HG02763 (cell line): ENCODE measurements around the gene MYO1E.
"Not testable (repeated sequence)": the region's sequence is repeated elsewhere in the genome, so short reads cannot be mapped to it uniquely, and the experiment has no call there.

Source experiments
- ATAC-seq: cut with Tn5 transposase; IDR thresholded peaks from one replicate; pipeline ENCODE4 v1.9.1; 2021; ENCODE audit warnings: mild to moderate bottlenecking, moderate library complexity; ENCODE audit not compliant: unreplicated experiment

The MYO1E gene

DNA sequence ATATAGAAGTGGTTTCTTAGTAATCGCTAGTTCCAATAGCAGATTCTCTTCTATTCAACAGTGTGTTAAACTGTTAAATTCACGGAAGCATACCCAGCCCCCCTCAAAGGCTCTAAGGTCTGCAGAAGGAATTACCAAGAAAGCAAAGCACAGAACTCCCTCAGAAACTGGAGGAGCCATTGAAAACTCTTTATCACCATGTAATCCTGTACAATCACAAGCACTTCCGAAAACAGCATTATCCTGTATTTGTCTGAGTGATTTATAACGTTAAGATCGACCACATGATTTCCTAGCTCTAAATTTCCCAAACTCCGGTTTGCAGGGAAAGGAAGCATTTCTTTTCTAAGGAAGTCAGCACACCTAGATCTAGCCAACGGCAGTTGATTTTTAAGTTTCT, 20.0 kb downstream of the MYO1E start:
- ATAC-seq, result no peak

DNA sequence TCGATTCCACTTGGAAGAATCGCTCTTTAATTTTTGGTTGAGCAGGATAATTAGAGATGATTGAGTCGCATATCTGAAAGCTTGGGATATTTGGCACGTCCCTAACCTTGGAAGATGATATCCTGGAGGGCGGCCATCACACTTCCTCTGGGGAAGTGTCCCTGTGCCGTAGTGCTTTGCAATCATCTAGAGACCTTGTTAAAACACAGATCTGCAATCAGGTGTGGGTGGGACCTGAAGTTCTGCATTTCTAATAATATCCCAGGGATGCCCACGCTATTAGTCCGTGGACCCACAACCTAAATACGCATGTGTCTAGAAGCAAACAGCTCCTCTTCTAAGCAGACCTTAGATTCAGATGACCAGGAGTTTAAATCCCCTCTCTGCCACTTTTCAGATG, 20.5 kb downstream of the MYO1E start:
- ATAC-seq, result no peak

DNA sequence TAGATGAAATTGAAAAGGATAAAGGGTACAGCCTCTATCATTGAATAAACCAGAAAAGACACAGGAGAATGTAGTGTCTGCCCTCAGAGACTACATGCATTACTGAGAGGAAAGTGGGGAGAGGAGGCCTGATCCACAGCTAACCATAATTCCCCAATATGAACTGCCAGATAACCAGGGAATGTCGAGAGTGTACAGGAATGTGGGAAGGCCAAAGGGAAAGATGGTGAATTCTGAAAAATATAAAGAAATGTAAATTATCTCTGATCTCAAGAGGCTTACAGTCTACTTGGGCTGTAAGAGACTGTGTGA, 22.3 kb downstream of the MYO1E start:
- ATAC-seq, result no peak

DNA sequence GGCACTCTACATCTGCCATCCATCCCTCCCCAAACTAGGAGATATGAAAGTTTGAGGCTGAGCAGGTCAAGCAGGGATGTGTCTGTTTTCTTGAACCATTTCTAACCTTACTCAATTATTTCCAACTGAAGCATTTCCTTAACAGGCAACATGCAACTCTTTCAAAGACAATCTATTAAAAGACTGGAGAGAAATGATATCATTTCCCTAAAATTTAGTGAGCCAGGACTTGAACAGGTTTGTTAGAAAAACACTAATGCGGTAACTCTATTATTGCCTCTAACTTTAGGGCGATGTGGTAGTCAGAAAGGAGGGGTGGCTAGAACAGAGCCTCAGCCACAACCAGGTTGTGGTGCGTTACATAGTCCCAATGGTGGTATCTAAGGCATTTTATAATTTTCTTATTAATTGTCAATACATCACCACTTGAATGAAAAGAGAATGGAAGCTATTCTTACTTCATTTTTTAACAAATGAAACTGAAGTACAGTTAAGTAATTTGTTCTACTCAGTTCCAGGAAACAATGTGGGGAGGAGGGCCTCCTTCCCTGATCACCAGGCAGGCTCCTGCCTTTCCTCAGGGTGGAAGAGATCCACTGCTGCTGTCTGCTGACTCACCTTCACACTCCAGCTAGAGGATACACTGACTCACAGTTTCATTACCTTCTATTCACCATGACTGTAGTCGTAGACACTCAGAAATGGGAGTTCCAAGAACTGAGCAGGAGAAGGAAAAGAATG, 22.8 kb downstream of the MYO1E start:
- no peak for ATAC-seq

DNA sequence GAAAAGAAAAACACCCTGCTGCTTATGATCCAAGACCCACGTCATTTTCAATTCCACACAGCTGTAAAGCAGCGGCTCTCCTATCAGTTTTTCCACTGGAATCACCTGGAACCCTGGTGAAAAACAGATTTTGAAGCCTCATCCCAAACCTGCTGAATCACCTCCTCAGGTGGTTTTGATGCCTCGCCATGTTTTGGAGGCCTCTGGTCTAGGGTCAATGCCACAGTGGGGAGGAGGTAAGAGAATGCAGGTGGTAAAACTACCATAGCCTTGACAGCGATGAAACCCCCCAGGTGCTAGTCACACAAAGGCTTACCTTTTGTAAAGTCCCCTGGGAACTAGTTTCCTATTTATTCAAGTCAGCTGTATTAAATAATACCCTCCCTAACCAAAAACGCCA, 24.8 kb downstream of the MYO1E start:
- no peak for ATAC-seq

DNA sequence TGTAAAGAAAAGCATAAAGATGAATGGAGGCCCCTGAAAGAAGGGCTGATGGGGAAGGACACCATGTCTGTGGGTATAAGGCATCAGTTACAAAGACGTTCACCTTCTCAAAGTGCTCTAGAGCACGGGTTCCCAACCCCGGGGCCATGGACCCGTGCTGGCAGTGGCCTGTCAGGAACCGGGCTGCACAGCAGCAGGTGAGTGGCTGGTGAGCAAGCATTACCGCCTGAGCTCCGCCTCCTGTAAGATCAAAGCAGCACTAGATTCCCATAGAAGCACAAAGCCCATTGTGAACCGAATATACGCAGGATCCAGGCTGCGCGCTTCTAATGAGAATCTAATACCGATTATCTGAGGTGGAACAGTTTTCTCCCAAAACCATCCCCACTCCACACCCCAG, 25.7 kb downstream of the MYO1E start:
- no peak for ATAC-seq

DNA sequence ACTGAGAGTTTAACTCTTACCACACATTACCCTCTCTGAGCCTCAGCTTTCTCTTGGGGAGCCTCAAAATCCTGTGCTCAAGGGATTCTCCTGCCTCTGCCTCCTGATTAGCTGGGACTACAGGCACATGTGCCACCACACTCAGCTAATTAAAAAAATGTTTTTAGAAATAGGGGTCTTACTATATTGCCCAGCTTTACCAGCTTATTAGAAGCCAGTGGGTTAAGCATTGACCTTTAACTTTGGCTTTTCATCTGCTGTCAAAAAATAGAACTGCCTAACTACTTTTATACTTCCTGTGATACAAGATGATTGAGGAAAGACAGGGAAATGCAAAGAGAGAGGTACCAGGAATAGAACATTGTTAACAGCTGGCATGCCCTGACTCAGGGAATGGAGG, 27.3 kb downstream of the MYO1E start:
- no peak for ATAC-seq

DNA sequence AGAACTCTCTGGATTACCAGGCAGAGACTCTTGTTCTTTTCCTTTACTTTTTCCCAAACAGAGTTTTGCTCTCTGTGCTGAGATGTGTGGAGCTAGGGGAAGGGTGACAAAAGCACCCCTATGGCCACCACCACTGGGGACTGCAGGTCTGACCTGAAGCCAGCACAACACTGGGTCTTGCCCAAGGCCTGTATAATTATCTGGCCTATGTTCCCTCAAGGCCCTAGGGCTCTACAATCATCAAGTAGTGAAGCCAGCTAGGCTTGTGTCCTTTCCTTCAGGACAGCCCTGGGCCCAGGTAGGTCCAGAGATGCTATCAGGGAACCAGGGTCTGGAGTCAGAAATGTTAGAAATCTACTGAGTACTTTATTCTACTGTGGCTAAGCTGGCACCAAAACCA, 28.4 kb downstream of the MYO1E start:
- ATAC-seq, result no peak

DNA sequence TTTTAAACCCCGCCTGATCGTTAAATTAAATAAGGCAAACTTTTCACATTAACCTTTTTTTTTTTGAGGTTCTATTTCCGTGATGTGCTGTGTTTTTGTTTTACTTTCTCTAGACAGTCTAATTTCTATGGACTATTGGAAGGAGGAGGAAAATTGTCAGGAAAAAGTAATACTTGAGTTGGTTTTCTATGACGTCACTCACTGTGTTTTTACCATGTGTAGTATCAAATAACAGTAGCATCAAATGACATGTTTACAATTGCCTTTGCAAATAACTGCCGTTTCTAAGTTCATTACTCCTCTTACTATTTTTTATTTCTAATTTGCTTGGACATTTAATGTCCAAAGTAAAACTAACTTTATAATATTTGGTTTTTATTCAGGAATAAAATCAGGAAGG, 32.3 kb downstream of the MYO1E start:
- no peak for ATAC-seq

DNA sequence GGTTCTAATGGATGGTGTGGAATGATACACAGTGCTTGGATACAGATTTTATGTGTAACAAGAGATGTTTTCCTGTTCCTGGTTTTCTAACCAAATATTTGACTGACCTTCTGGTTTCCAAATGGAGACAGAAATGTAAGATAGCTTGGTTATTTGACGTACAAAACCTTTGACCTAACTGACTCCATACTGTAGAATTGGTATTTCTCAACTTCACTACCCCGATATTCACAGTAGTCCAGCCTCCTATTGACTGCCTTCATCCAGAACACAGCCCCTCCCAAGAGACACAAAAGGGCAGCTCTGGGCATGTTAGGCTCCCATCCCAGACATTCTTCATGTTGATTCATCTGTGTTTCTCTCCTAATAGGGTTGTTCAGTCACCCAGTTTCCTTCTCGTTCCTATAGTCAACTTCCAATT, 33.4 kb downstream of the MYO1E start:
- ATAC-seq, result no peak

DNA sequence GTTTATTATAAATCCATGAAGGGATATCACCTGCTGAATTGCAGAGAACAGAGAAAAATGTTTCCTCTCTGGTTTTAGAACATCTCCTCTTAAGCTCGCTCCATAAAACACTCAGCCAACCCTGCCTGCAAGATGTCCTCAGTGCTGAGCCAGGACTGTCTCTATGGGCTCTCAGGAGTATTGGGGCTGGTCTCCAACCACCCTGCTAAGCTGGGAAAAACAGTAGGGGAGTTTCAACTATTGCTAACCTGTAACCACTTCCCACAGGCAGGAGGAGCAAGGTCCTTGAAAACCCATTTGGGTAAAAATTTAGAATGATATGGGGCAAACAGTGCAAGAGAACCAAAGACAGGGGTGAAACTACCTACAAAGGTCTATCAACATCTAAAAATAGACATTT, 34.3 kb downstream of the MYO1E start:
- no peak for ATAC-seq

DNA sequence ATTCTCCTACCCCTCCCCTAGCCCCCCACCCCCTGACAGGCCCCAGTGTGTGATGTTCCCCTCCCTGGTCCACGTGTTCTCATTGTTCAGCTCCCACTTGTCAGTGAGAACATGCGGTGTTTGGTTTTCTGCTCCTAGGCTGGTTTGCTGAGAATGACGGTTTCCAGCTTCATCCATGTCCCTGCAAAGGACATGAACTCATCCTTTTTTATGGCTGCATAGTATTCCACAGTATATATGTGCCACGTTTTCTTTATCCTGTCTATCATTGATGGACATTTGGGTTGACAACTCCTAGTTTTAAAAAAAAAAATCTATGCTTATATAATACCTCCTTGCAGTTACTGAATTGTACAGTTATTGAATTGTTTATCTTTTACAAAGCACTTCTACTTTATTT, 35.9 kb downstream of the MYO1E start:
- ATAC-seq, result not testable (repeated sequence)

DNA sequence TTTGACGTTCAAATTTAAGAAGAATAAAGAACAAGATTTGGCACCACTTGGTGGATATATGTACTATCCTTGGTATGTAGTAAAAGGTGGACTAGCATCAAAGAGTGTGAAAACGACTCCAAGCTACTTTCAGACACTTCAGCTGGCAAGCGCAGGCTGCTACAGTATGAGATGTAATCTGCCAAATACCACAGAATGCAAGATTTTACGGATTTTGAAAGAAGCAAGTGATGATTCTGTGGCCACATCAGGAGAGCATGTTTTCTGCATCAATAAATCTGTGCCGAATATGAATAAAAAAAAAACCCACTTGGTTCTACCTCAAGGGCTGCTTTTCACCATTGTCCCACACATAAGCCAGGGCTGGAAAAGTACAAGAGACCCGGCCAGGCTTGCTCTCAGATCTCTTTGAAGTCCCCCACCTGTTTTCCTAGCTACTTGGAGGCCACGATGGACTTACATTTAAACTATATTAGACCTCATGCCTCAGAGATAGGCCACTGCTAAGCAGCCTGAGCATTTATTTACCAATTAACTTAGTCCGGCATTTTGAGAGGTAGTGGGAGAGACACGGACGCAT, 37.4 kb downstream of the MYO1E start:
- no peak for ATAC-seq

DNA sequence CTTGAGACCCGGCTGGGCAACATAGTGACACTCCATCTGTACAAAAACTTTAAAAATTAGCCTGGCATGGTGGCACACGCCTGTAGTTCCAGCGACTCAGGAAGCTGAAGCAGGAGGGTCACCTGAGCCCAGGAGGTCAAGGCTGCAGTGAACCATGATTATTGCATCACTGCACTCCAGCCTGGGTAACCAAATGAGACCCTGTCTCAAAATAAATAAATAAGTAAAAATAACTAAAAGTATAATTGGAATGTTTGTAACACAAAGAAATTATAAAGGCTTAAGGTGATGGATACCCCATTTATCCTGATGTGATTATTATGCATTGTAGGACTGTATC, 38.6 kb downstream of the MYO1E start:
- ATAC-seq, result no peak

DNA sequence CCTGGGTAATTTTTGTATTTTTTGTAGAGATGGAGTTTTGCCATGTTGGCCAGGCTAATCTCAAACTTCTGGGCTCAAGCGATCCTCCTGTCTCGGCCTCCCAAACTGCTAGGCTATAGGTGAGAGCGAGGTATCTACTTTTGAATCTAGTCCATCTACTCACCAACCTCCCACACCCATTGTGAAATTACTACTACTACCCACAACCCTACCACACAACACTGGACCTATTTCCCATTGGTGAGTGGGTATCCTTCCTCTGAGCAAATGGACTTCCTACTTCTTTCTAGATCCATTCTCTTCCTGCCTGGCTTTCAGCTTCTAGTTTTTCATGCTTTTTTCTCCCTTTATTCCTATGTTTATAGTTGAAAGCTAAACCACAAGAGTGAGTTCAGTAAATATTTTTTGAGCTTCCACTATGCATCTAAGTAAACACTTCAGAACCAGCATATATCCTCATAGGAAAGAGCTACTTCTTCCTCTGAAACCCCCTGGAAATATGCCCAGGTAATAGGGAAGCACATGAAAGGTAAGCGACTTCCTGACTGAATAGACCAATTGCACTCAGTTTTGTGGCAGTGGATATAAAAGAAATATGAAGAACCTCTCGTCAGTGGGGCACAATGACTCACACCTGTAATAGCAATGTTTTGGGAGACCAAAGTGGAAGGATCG, 39.1 kb downstream of the MYO1E start:
- no peak for ATAC-seq

DNA sequence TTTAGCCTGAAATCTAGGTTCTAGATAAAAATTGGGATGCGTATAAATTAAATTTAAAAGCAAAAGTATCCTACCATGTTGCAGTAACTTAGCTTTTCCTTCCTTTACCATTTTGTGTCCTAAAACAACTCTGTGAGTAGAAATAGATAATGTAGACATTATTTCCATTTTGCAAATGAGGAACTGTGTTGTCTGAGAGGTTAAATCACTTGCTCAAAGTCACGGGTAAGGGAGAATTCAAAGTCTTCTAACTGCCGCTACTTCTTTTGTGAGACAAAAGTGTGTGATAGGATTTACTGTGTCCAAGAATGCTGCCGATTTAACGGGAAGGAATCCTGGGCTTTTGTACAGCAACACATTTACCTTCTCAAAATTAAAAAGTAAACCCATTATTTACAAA, 40.7 kb downstream of the MYO1E start:
- no peak for ATAC-seq

DNA sequence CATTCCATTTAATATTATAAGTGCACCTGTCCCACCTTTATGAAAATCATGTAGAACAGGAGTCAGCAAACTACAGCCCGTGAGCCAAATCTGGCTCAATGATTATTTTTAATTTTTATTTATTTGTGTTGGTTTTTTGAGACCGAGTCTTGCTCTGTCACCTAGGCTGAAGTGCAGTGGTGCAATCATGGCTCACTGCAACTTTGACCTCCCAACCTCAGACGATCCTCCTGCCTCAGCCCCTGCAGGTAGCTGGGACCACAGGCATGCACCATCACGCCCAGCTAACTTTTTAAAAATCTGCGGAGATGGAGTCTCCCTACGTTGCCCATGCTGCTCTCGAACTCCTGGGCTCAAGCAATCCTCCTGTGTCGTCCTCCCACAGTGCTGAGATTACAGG, 42.0 kb downstream of the MYO1E start:
- ATAC-seq, result no peak

DNA sequence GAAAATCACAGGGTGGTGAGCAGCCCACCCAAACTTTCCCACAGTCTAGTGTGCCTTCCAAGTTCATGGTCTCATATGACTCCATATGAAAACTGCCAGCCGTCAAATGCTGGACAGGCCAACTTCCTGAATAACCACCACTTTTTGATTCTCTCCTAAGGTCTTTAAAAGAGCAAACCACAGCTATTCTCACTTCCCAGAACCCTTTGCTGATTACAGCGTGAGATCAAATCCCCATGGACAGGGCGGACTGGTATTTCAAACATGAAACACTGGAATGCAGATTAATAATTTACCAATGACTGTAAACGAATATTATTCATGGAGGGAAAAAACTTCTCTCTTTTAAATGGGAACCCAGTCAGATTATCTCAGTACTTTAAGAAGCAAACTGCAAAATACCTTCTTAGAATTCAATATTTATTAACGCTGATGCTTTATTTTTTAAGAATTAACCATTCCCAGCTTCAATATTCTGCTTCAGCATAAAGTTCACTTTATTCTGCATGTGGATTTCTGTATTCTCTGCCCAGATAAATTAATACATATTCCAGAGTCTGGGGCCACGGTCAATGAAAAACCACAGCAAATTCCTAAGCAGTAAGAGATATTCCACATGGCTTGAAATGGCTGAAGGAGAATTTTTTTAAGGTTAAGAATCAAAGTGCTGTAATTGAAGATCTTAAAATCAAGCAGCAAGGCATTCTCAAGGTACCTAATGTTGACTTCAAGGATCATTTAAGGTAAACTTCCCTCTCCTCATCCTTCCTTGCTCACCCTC, 42.9 kb downstream of the MYO1E start:
- no peak for ATAC-seq

DNA sequence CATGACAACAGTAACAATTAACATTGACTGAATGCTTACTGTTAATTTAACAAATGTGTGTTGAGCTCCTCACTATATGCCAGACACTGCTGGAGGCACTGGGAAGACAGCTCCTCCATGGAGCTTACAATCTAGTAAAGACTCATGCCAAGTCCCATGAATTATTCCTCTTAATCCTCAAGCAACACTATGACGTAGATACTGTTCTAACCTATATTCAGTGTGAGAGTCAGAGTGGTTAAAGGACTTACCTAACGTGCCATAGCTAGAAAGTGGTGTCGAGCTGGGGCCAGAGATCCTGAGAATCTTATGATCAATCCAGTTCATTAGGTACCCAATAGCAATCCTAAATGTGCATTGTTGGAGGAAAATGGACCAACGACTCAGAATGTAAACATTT, 43.6 kb downstream of the MYO1E start:
- ATAC-seq, result no peak

DNA sequence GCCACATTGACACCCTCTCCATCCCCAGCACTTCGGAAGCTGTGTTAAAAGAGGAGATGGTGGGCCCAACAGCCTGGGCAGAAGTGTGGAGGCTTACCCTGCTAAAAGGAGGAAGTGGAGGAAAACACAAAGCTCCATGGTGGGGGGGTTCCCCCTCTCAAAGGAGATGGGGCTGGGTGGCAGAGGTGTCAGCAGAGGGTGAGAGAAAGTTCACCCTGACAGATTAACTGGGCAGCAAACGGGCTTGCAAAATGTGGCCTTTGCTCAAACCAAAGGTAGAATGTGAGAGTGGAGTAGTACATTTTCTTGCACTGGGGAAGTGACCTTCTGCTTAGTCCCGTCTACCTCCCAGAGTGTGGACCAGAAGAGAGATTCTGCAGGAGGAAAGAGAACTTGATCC, 44.7 kb downstream of the MYO1E start:
- ATAC-seq, result peak; percentile 52

DNA sequence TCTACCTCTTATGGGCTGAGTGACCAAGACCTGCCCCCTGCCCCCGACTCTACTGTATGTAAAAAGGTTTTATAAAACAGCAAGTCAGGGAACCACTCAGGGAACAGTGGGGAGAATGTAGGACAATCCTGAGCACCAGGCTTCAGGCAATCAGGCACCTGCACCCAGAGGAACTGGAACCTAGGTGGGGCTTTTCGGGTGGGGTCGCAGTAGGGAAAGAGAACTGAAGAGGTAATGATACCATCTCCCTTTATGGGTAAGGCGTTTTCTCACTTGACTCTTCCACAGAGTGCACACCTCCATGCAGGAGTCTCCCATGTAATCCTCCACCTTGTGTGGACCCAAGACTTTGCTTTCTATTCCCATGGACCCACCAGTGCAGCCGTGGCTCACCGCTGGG, 45.8 kb downstream of the MYO1E start:
- ATAC-seq, result no peak
